Spleen (tissue), 7 donors: ENCODE measurements around the gene P2RX1.

Source experiments
- CTCF ChIP-seq, 11 experiments: fragments of 200-600 bp in 7 of 11; fragments of 450-650 bp in 4 of 11; sonication (generic) in 4 of 11; IDR thresholded peaks in 8 of 11; conservative IDR thresholded peaks in 3 of 11; 1 replicate in 7 of 11; 2 replicates in 4 of 11; pipeline versions ENCODE4 v1.4.0 to v1.8.0; 2016 to 2021; ENCODE audit warnings: antibody characterized with exemption in 11 of 11, inconsistent platforms in 4 of 11, mild to moderate bottlenecking in 1 of 11
- POLR2A ChIP-seq, 3 donors: fragments of 450-650 bp; IDR thresholded peaks; one replicate each; pipeline ENCODE4 v1.5.1; 2017; ENCODE audit warnings: antibody characterized with exemption in 3 of 3, mild to moderate bottlenecking in 1 of 3
- donor health status: DM: no; HTN: no; CAD: no; lungs with moderate emphysema.
- donor health status: DM: no; HTN: no; CAD: no.
- donor health status: DM: no; HTN: no; CAD: no.

- TF ChIP-seq POLR2A (IDR thresholded peaks at IDR 0.05) = no peak
- TF ChIP-seq CTCF (IDR thresholded peaks at IDR 0.05 in 8 of 11, conservative IDR thresholded peaks at IDR 0.05 in 3 of 11) = no peak
Observed at GRCh38 chr17:3918372-3919122, 2.3 kb upstream of the P2RX1 start.
